Dermis microvascular lymphatic vessel endothelial cell (primary cell): Measurements from ENCODE around the gene C5orf24. TPM values are rescaled to one million over a fixed set of nuclear protein-coding genes. Genes with fewer than 3 reads are reported as not detected.
"Not testable (repeated sequence)": the region's sequence is repeated elsewhere in the genome, so short reads cannot be mapped to it uniquely, and the experiment has no call there.

ENCODE experiments used
- DNase-seq, 2 donors: peaks; one replicate each; pipeline versions ENCODE4 v3.0.0 to v3.0.0-alpha.2; 2010; ENCODE audit warnings: low read depth in 2 of 2
- total RNA-seq: library from RNA; depleted of rRNA; stranded (reverse); fragments of >200 nt; gene quantifications from 2 replicates; pipeline ENCODE4 v1.2.1, GENCODE V29; 2014

C5orf24 gene
- total RNA-seq = 36.8 and 43.1 TPM in 2 replicates

- DNase-seq = peak; percentile 95 to 97
Observed at GRCh38 chr5:134845852-134846640, at the start of gene C5orf24. TSS of gene C5orf24 (plus strand) at chr5:134845968. CDS start at chr5:134854901, 8,933 bp downstream.

- DNase-seq = no peak
Observed at GRCh38 chr5:134798468-134798867, 47.3 kb upstream of the C5orf24 start.

GRCh38 chr5:134803821-134804220 is 41.9 kb upstream of the C5orf24 start:
- DNase-seq = no peak

- no peak for DNase-seq
Observed at GRCh38 chr5:134813407-134813806, 32.4 kb upstream of the C5orf24 start.

- no peak for DNase-seq
Observed at GRCh38 chr5:134813827-134814226, 31.9 kb upstream of the C5orf24 start.

GRCh38 chr5:134817006-134817405 is 28.8 kb upstream of the C5orf24 start:
- no peak for DNase-seq

GRCh38 chr5:134818776-134819175 is 27.0 kb upstream of the C5orf24 start:
- no peak for DNase-seq

GRCh38 chr5:134819407-134819963 is 26.3 kb upstream of the C5orf24 start:
- no peak for DNase-seq

- no peak for DNase-seq
Observed at GRCh38 chr5:134821841-134822240, 23.9 kb upstream of the C5orf24 start.

GRCh38 chr5:134824681-134825080 is 21.1 kb upstream of the C5orf24 start:
- DNase-seq = no peak

- DNase-seq = no peak
Observed at GRCh38 chr5:134825212-134825611, 20.6 kb upstream of the C5orf24 start.

- no peak for DNase-seq
Observed at GRCh38 chr5:134833340-134834032, 12.3 kb upstream of the C5orf24 start.

GRCh38 chr5:134835623-134836022 is 10.1 kb upstream of the C5orf24 start:
- DNase-seq = no peak

GRCh38 chr5:134837530-134838181 is 8.1 kb upstream of the C5orf24 start:
- DNase-seq = peak in 1 of 2 donors; percentile 22

- not testable (repeated sequence) for DNase-seq
Observed at GRCh38 chr5:134838361-134838760, 7.4 kb upstream of the C5orf24 start.

- no peak for DNase-seq
Observed at GRCh38 chr5:134840811-134841210, 5.0 kb upstream of the C5orf24 start.

- no peak for DNase-seq
Observed at GRCh38 chr5:134844252-134844651, 1.5 kb upstream of the C5orf24 start.

GRCh38 chr5:134845335-134845851 is 375 bp upstream of the C5orf24 start:
- peak; percentile 66 to 83 for DNase-seq

- peak in 1 of 2 donors; percentile 45 for DNase-seq
Observed at GRCh38 chr5:134846641-134846960, 833 bp downstream of the C5orf24 start.

GRCh38 chr5:134849434-134849933 is 3.7 kb downstream of the C5orf24 start:
- not testable (repeated sequence) for DNase-seq

GRCh38 chr5:134851307-134851923 is 5.6 kb downstream of the C5orf24 start:
- peak in 1 of 2 donors; percentile 26 for DNase-seq
